Erythroblast (primary cell): ENCODE measurements around the gene SET.
"Not testable (repeated sequence)": the region's sequence is repeated elsewhere in the genome, so short reads cannot be mapped to it uniquely, and the experiment has no call there.

ENCODE experiments used
- GATA1 ChIP-seq: IDR thresholded peaks from 2 replicates; pipeline ENCODE4 v1.6.1; 2011; ENCODE audit warnings: low read depth, mild to moderate bottlenecking, control low read depth, low read length, moderate library complexity
- POLR2A ChIP-seq: IDR thresholded peaks from 2 replicates; pipeline ENCODE4 v1.6.1; 2011; ENCODE audit warnings: mild to moderate bottlenecking, low read length

- not testable (repeated sequence) for TF ChIP-seq POLR2A, GATA1
Measured at GRCh38 chr9:128666481-128666941, 22.5 kb upstream of the SET start.
